ENCODE data around the gene KIDINS220. TPM values are rescaled to one million over a fixed set of nuclear protein-coding genes. Genes with fewer than 3 reads are reported as not detected.

Gene KIDINS220
- total and polyA plus RNA-seq, 2 donors (not counting 1 experiment from before 2014, with no cell fraction given): 58.0 to 110 TPM

- Histone ChIP-seq H3K9ac (ENCODE audit: insufficient read depth, low read length) (no peak overlapping the region), H3K27me3 (ENCODE audit: control insufficient read depth, insufficient read depth, low read length) (no peaks in the 10 kb centered on the region), H3K4me1 (ENCODE audit: control insufficient read depth, extremely low read depth, insufficient read depth, low read length) (no peaks in the 10 kb centered on the region), H2AFZ (ENCODE audit: low read length) (no peak overlapping the region), H3K4me3 (replicated peaks in 1 of 4; ENCODE audit: control extremely low read depth in 1 of 4, insufficient read depth in 1 of 4, low read depth in 3 of 4, low read length in 4 of 4) (no peak overlapping the region), H3K9me3 (ENCODE audit: control insufficient read depth, insufficient read depth, low read depth, low read length) (no peaks in the 10 kb centered on the region), H3K4me2 (ENCODE audit: extremely low read depth, insufficient read depth, low read length) (no peak overlapping the region), H3K27ac (ENCODE audit: insufficient read depth, low read length) (no peak overlapping the region), H3K79me2 (ENCODE audit: control insufficient read depth, insufficient read depth, low read length) (peaks cover 2% of the 10 kb centered on the region), H3K36me3 (ENCODE audit: control insufficient read depth, insufficient read depth, low read length) (peaks cover 5% of the 10 kb centered on the region), H4K20me1 (ENCODE audit: control insufficient read depth, extremely low read depth, insufficient read depth, low read length) (no peaks in the 10 kb centered on the region)
- peak; percentile 40 to 88 for DNase-seq (ENCODE audit: low read depth in 2 of 2)
- TF ChIP-seq CTCF (conservative IDR thresholded peaks at IDR 0.05 in 1 of 2, IDR thresholded peaks at IDR 0.05 in 1 of 2; ENCODE audit: low read depth in 1 of 2, low read length in 2 of 2) (no peak), EZH2 (IDR thresholded peaks at IDR 0.05; ENCODE audit: low read length, missing control alignments) (no peak)
Observed at GRCh38 chr2:8821276-8822217, 15.9 kb downstream of the KIDINS220 start.

- no peak overlapping the region for H3K27ac ChIP-seq (ENCODE audit: insufficient read depth, low read length)
- H3K9ac ChIP-seq (ENCODE audit: insufficient read depth, low read length): no peak overlapping the region
- no peak for TF ChIP-seq EZH2 (IDR thresholded peaks at IDR 0.05; ENCODE audit: low read length, missing control alignments)
- TF ChIP-seq CTCF (conservative IDR thresholded peaks at IDR 0.05 in 1 of 2, IDR thresholded peaks at IDR 0.05 in 1 of 2; ENCODE audit: low read depth in 1 of 2, low read length in 2 of 2): no peak
- H3K9me3 ChIP-seq (ENCODE audit: control insufficient read depth, insufficient read depth, low read depth, low read length): no peaks in the 10 kb centered on the region
- H3K4me3 ChIP-seq (replicated peaks in 1 of 4; ENCODE audit: control extremely low read depth in 1 of 4, insufficient read depth in 1 of 4, low read depth in 3 of 4, low read length in 4 of 4): no peak overlapping the region
- no peaks in the 10 kb centered on the region for H4K20me1 ChIP-seq (ENCODE audit: control insufficient read depth, extremely low read depth, insufficient read depth, low read length)
- peaks cover 2% of the 10 kb centered on the region for H3K79me2 ChIP-seq (ENCODE audit: control insufficient read depth, insufficient read depth, low read length)
- no peaks in the 10 kb centered on the region for H3K4me1 ChIP-seq (ENCODE audit: control insufficient read depth, extremely low read depth, insufficient read depth, low read length)
- no peak overlapping the region for H3K4me2 ChIP-seq (ENCODE audit: extremely low read depth, insufficient read depth, low read length)
- H3K27me3 ChIP-seq (ENCODE audit: control insufficient read depth, insufficient read depth, low read length): no peaks in the 10 kb centered on the region
- peaks cover 5% of the 10 kb centered on the region for H3K36me3 ChIP-seq (ENCODE audit: control insufficient read depth, insufficient read depth, low read length)
- H2AFZ ChIP-seq (ENCODE audit: low read length): no peak overlapping the region
- no peak for DNase-seq (ENCODE audit: low read depth in 2 of 2)
Observed at GRCh38 chr2:8819948-8820347, 17.5 kb downstream of the KIDINS220 start.

- Histone ChIP-seq H3K4me1 (ENCODE audit: control insufficient read depth, extremely low read depth, insufficient read depth, low read length) (no peaks in the 10 kb centered on the region), H4K20me1 (ENCODE audit: control insufficient read depth, extremely low read depth, insufficient read depth, low read length) (no peaks in the 10 kb centered on the region), H3K79me2 (ENCODE audit: control insufficient read depth, insufficient read depth, low read length) (peaks cover 2% of the 10 kb centered on the region), H3K9me3 (ENCODE audit: control insufficient read depth, insufficient read depth, low read depth, low read length) (no peaks in the 10 kb centered on the region), H3K27me3 (ENCODE audit: control insufficient read depth, insufficient read depth, low read length) (no peaks in the 10 kb centered on the region), H3K4me3 (replicated peaks in 1 of 4; ENCODE audit: control extremely low read depth in 1 of 4, insufficient read depth in 1 of 4, low read depth in 3 of 4, low read length in 4 of 4) (no peak overlapping the region), H3K9ac (ENCODE audit: insufficient read depth, low read length) (no peak overlapping the region), H2AFZ (ENCODE audit: low read length) (no peak overlapping the region), H3K27ac (ENCODE audit: insufficient read depth, low read length) (no peak overlapping the region), H3K4me2 (ENCODE audit: extremely low read depth, insufficient read depth, low read length) (no peak overlapping the region), H3K36me3 (ENCODE audit: control insufficient read depth, insufficient read depth, low read length) (peaks cover 3% of the 10 kb centered on the region)
- TF ChIP-seq EZH2 (IDR thresholded peaks at IDR 0.05; ENCODE audit: low read length, missing control alignments): no peak
- no peak for TF ChIP-seq CTCF (conservative IDR thresholded peaks at IDR 0.05 in 1 of 2, IDR thresholded peaks at IDR 0.05 in 1 of 2; ENCODE audit: low read depth in 1 of 2, low read length in 2 of 2)
- peak; percentile 25 to 40 for DNase-seq (ENCODE audit: low read depth in 2 of 2)
Observed at GRCh38 chr2:8819194-8819593, 18.2 kb downstream of the KIDINS220 start.
